RWPE2 (cell line): Measurements from ENCODE around the gene TAOK3.
A peak's percentile ranks its signal among the peaks of the same experiment; 100 is the strongest.

ENCODE experiments used
- ATAC-seq: fragments of 200-7000 bp; cut with Tn5 transposase; 3 replicates; pipeline ENCODE4 v1.9.1; 2021; ENCODE audit warnings: low read depth
- DNase-seq: peaks from one replicate; pipeline ENCODE4 v3.0.0-alpha.2; 2020; ENCODE audit warnings: low spot score
- H3K27ac ChIP-seq: fragments of 450-650 bp; 2 replicates; pipeline ENCODE4 v1.5.1; 2017; ENCODE audit warnings: mild to moderate bottlenecking; ENCODE audit not compliant: poor library complexity, severe bottlenecking
- H3K27me3 ChIP-seq: fragments of 250-450 bp; sonication (Bioruptor Pico); 2 replicates; pipeline ENCODE4 v1.5.1; 2021; ENCODE audit warnings: mild to moderate bottlenecking, moderate library complexity; ENCODE audit not compliant: insufficient read depth, poor library complexity, severe bottlenecking
- H3K36me3 ChIP-seq: fragments of 250-450 bp; sonication (Bioruptor Pico); 2 replicates; pipeline ENCODE4 v1.5.1; 2020; ENCODE audit warnings: low read depth, mild to moderate bottlenecking, moderate library complexity
- H3K4me1 ChIP-seq: fragments of 250-450 bp; sonication (Bioruptor Pico); 2 replicates; pipeline ENCODE4 v1.5.1; 2021; ENCODE audit warnings: mild to moderate bottlenecking, moderate library complexity; ENCODE audit not compliant: insufficient read depth, poor library complexity, severe bottlenecking
- H3K4me3 ChIP-seq: fragments of 250-450 bp; sonication (Bioruptor Pico); 2 replicates; pipeline ENCODE4 v1.5.1; 2021; ENCODE audit warnings: mild to moderate bottlenecking, moderate library complexity; ENCODE audit not compliant: severe bottlenecking
- H3K9me3 ChIP-seq: fragments of 250-450 bp; sonication (Bioruptor Pico); 2 replicates; pipeline ENCODE4 v1.5.1; 2021; ENCODE audit warnings: mild to moderate bottlenecking, moderate library complexity; ENCODE audit not compliant: severe bottlenecking
- TF ChIP-seq, protein P1 (sequence below): fragments of 450-650 bp; IDR thresholded peaks from one replicate; pipeline ENCODE4 v1.5.1; 2017; ENCODE audit warnings: mild to moderate bottlenecking, moderate library complexity; ENCODE audit not compliant: poor library complexity, severe bottlenecking

Gene TAOK3

DNA sequence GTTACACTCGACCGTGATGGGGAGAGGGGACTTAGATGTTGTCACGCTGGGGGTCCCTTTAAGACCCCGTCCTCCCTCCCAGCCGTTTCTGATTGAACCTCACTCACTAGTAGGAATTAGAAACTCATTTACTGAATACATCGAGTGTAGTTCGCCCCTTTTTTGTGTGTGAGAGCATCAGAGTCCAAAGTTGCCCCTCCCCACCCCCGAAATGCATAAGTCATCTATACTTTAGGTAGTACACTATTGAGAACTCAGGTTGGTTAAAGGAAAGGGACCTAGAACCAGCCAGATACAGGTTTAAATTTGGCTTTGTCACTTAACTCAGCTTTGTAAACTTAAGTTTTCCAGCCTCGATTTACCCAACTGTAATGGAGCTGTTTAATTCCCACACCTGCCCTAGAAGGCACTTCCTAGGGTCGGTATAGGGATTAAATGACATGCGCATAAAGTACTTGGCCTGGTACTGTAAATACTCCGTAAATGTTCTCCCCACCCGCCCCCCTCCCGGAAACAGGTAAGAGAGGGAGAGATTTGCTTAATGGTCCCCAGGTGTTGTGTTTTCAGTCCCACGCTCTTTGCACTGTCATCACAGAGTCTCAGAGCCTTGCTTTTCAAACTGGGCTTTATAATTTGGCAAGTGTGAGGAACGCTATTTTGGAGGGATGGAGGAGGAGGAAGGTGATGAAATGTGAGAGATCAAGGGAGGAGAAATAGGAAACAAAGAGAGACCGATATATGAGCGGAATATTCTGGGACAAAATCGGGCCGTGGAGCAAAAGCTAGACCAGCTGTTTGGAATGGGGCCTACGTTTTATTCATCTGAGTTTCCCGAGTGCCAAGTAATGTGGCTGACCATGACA lies 4.5 kb upstream of the TAOK3 start:
- TF ChIP-seq, protein P1, sequence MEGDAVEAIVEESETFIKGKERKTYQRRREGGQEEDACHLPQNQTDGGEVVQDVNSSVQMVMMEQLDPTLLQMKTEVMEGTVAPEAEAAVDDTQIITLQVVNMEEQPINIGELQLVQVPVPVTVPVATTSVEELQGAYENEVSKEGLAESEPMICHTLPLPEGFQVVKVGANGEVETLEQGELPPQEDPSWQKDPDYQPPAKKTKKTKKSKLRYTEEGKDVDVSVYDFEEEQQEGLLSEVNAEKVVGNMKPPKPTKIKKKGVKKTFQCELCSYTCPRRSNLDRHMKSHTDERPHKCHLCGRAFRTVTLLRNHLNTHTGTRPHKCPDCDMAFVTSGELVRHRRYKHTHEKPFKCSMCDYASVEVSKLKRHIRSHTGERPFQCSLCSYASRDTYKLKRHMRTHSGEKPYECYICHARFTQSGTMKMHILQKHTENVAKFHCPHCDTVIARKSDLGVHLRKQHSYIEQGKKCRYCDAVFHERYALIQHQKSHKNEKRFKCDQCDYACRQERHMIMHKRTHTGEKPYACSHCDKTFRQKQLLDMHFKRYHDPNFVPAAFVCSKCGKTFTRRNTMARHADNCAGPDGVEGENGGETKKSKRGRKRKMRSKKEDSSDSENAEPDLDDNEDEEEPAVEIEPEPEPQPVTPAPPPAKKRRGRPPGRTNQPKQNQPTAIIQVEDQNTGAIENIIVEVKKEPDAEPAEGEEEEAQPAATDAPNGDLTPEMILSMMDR = no peak
- Histone ChIP-seq H3K9me3 (no peaks in the 10 kb centered on the region), H3K4me3 (peak overlapping the region; percentile 96), H3K27me3 (no peaks in the 10 kb centered on the region), H3K36me3 (peaks cover 28% of the 10 kb centered on the region), H3K4me1 (peaks cover 5% of the 10 kb centered on the region), H3K27ac (peak overlapping the region; percentile 67)
- DNase-seq (no peak), ATAC-seq (no peak)

DNA sequence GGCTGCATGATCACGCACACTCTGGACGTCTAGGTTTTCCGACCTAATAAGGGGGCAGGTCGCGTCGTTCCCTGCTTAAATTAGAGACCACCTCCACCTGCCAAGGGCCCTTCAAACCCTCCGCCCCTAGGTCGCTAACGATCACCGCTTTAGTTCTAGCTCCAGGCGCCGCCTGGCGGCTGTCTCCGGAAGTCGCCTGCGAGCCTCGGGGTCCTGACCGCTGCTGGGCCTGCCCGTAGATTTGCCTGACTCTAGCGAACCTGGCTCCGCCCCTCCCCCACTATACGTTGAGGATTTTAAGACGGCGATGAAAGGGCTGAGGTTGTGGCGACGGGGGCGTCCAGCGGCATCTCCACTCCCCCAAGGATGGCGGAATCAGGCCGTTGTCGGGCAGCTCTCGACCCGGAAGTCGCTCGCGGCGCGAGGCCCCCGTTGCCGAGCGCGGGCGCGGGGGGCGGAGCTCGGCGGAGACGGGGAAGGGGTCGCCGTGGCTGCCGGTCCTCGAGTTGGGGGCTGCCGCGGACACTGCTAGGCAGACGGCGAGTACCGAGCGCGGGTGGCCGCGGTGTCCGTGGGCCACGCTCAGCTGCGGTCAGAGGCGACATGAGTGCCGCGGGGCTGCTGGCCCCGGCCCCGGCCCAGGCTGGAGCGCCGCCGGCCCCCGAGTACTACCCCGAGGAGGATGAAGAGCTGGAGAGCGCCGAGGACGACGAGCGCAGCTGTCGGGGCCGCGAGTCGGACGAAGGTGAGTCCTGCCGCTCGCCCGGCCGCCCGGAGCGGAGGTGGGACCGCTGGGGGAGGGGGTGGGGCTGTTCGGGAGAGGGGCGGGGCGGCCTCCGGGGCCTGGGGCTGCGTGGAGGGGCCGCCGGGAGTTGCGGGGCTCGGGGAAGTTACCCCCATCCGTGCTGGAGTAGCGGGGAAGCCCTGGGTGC lies 3.6 kb upstream of the TAOK3 start, which contains the start of gene SUDS3:
TSS of gene SUDS3 (plus strand) at position 467 of the 932 bp plus-strand sequence. CDS start at position 604, 137 bp downstream.
- TF ChIP-seq, protein P1 = peak; percentile 98
- peak within 1 kb of the TSS; percentile 67 for H3K27ac ChIP-seq
- DNase-seq (peak; percentile 78), ATAC-seq (peak; percentile 2; the same call in 1 of the 3 replicates)
- H3K9me3 ChIP-seq = no peaks in the 10 kb centered on the region
- H3K4me3 ChIP-seq = peak within 1 kb of the TSS; percentile 96
- no peaks in the 10 kb centered on the region for H3K27me3 ChIP-seq
- peaks cover 20% of the 10 kb centered on the region for H3K36me3 ChIP-seq
- H3K4me1 ChIP-seq = peaks cover 5% of the 10 kb centered on the region

DNA sequence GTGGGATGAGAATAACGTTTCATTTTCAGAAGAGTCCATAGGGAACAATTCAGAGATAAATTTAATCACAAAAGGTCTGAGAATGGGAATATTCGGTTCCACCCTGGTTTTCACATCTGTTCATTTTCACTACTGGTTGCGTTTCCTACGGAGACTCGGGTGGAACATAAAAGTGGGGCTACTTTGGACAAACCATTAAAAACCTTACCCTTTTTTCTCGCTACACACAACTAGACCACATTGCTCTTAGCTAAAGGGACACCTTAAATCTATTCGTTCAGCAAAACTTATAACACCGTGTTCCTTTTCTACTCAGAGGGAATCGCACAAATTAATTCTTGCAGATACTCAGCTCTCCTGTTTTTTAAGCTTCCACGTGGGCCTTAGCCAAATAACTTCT lies 2.6 kb upstream of the TAOK3 start:
- Histone ChIP-seq H3K27me3 (no peaks in the 10 kb centered on the region), H3K27ac (no peak overlapping the region), H3K36me3 (peaks cover 12% of the 10 kb centered on the region), H3K4me1 (peaks cover 12% of the 10 kb centered on the region), H3K4me3 (no peak overlapping the region), H3K9me3 (no peaks in the 10 kb centered on the region)
- DNase-seq = no peak
- TF ChIP-seq, protein P1 = no peak
- ATAC-seq = no peak

DNA sequence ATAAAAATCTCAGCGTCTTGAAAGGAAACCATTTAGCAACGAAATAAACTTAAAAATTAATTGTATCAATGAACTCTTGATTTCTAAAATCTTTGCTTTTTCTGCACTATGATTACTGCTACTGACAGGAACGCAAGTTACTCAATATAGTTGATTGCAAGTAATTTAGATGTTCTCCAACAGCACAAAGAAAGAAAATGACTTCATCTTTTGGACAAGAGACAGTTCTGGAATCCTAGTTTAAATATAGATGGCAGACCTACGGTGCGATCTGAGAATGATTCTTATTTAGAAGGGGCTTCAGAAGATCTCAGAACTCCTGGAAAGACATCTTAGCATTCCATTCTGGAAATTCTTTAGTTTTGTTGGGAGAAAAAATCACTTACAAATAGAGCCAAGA lies 2.2 kb upstream of the TAOK3 start:
- Histone ChIP-seq H3K4me3 (no peak overlapping the region), H3K27ac (no peak overlapping the region), H3K36me3 (peaks cover 8% of the 10 kb centered on the region), H3K4me1 (peaks cover 16% of the 10 kb centered on the region), H3K9me3 (no peaks in the 10 kb centered on the region), H3K27me3 (no peaks in the 10 kb centered on the region)
- ATAC-seq (no peak), DNase-seq (no peak)
- TF ChIP-seq, protein P1 = no peak
